Measurements from ENCODE around the gene SYTL2.
A peak's percentile ranks its signal among the peaks of the same experiment; 100 is the strongest.

SYTL2 gene

DNA sequence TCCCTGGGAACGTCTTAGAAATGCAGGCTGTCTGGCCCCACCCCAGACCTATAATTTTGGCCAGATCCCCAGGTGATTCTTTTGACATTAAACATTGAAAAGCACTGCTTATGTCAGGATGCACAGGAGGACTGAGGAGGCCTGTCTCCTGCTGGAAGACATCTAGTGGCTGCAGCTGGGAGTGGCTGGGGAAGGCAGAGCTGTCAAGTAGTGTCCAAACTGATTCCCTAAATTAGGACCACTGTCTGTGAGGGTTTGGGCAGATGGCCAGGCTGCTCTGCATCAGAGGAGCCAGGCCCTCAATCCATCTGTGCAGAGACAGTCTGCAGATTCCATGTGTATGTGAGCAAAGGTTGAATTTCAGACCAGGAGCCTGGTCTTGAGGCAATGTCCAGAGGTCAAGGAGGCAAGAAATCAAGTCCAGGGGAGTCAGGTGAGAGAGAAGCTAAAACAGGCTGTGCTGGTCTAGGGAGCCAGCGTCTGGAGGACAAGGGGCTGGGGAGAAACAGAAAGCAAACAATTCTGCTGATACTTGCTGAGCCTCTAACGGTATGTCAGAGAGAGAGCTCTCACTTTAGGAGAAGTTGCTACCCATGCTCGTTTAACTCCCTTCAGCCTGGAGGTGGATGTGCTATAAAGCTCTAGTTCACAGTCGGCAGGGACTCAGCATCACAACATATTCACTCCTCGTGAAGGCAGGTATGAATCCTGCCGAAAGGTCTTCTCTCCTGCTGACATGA is 15.3 kb upstream of the SYTL2 start:
- DNase-seq (ENCODE audit: low read depth in 2 of 2): no peak

DNA sequence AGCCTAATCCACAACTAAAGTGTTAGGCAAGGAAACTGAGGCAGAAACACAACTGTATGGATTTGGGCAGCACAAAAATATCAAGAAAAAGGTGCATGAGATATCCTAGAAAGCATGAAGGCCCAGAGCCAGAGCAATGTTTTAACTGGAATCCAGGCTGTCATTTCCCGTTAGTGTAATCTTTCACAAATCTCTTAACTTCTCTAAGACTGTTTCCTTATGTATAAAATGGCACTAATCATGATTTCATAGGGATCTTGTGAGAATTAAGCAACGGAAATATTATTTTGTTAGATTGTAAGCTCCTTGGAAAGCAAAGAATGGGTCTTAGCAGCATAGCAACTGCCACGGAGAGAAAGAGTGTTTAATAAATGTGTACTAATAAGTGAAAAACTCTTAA is 14.7 kb upstream of the SYTL2 start:
- DNase-seq (ENCODE audit: low read depth in 2 of 2): no peak

DNA sequence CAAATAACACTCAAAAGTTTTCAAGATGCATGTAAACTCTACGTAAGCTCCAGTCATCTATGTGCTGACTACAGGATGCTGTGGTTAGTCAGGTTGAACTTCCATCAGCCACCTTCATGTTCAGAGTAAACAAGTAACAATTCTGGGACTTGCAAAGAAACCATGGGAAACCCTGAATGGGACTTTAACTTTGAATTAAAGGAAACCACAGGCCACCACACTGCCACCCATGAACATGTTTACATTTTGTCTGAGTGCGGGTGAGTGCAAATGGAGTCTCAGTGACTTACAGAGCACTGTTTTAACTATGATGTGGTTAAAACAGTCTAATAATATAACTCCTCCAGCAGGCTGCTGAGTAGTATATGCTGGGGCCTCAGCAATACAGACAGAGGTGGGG is 12.9 kb upstream of the SYTL2 start:
- DNase-seq (ENCODE audit: low read depth in 2 of 2): peak in 1 of 2 donors; percentile 38

DNA sequence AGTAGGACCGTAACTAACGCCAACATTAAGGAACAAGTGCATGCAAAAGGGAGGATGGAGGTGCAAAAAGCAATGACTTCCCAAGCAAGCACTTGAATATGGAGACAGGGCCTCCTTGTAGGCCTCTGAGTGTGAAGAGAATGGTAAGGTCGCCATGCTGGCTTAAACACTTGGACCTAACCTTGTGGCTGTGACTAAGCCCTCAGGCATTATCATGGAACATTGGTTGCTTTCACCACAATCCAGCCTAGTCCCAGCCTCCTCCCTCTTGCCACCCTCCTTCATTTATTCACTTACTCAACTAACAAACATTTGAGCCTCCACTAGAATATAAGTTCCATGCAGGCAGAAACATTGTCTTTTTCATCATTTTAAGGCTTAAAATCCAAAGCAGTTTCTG is 11.9 kb upstream of the SYTL2 start:
- no peak for DNase-seq (ENCODE audit: low read depth in 2 of 2)

DNA sequence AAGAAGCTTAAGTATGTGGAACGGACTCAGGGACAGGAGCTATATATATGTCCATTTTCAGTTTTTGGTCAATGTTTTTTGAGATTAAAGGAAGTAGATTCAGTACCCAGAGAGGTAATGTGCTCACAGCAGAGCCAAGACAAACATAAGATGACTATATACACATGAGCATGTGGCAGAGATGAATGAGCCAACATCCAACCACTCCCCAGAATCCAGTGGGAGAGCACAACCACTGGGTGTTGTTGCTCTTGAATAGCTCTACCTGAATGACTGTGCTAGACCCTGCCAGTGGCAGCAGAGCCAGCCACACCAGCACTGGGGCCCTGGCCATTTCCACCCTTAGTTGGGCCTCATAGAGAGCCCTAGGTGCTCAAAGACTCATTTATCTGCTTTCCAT is 10.7 kb upstream of the SYTL2 start:
- no peak for DNase-seq (ENCODE audit: low read depth in 2 of 2)

DNA sequence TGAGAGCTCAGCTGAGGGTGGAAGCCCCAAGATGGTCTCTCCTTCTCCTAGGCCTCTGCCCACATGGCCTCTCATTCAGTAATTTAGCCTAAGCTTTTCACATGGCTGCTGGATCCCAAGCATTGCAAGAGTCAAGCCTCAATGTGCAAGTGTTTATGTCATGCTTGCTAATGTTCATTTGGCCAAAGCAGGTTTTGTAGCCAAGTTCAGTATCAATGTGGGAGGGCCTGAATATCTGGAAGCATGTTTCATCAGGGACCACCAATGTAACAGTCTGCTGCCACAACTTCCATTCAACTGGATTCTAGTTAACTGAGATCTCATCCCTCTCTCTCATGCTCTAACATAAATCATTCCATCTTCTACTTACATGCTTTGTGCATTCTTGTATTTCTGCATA is 8.5 kb upstream of the SYTL2 start:
- no peak for DNase-seq (ENCODE audit: low read depth in 2 of 2)

DNA sequence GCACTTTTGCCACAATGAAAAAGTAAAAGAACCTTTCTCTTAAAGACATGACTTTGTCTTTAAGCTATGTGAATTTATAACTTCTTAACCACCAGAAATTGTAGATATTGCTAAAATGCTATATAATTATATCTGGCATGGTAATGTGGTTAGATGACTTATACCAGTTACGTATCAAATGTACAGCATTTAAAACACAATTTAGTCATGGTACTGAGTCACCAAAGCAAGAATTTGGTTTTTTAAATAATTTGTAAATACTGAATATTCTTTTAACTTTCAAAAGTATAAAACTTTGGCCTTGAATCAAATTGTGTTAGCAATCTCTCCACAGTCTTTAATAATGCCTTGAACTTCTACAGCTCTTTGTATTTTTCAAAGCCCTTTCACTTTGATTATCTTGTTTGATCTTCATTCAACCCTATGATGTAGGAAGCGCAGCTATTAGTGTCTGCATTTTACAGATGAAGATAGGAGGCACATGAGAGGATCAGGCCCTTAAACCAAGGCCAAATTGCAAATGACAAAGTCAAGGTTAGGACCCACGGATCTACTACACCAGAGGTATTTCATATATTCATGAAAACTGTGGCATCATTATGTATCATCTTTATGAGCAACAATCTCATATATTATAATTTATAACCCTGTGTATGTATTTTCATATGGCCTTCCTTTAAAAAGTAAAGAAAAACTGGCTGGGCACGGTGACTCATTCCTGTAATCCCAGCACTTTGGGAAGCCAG is 4.4 kb upstream of the SYTL2 start:
- no peak for DNase-seq (ENCODE audit: low read depth in 2 of 2)

DNA sequence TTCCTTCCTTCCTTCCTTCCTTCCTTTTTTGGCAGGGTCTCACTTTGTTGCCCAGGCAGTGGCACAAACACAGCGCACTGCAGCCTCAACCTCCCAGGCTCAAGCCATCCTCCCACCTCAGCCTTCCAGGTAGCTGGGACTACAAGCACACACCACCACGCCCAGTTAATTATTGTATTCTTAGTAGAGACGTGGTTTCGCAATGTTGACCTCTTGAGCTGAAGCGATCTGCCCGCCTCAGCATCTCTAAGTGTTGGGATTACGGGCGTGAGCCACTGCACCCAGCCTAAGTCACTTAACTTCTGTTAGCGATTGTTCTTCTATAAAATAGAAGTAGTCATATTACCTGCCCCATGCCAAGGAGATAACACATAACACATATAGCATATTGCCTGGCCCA is 2.8 kb upstream of the SYTL2 start:
- no peak for DNase-seq (ENCODE audit: low read depth in 2 of 2)

DNA sequence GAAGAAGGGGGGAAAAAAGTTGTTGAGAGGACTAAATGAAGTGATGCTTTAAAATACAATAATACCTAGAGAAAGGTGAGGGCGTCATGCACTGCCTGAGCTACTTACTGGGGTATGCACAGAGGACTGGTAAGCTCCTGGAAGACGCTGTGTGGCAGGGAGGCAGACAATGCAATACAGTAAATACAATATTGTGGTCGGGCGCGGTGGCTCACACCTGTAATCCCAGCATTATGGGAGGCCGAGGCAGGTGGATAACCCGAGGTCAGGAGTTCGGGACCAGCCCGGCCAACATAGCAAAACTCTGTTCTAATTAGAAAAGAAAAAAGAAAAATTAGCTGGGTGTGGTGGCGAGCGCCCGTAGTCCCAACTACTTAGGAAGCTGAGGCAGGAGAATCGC is 683 bp upstream of the SYTL2 start:
- no peak for DNase-seq (ENCODE audit: low read depth in 2 of 2)

DNA sequence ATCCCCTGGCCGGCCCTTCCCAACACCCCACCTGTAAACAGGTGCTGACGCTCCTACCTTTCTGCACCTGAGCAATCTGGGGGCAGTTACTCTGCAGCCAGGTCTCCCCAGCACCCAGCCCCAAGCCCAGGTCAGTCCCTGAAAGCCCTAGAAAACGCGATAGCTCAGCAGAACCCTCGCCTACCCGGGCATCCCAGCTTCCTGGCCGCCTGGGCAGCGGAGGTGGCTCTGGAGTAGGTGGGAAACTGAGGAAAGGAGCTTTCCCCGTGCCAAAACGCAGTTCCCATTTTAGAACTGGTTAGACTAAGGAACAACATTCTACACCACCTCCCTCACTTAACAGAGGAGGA is 445 bp downstream of the SYTL2 start:
- DNase-seq (ENCODE audit: low read depth in 2 of 2): no peak

DNA sequence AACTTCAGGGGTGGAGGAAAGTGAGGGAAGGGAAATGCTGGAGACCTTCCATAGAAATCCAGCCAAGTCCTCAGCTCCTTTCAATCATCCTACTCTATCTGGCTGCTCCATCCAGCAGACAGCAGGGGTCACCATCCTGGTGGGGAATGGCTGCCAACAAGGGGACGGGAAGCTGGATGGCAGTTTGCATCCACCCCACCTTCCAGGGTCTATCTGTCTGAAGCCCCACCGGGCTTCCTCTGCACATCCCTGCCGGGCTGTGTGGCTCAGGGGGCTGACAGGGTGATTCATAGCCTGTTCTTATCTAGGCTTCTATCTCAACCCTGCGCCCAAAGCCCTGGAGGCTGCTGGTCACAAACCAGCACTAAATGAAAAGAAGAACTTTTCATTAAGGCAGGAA is 1.1 kb downstream of the SYTL2 start:
- DNase-seq (ENCODE audit: low read depth in 2 of 2): no peak

DNA sequence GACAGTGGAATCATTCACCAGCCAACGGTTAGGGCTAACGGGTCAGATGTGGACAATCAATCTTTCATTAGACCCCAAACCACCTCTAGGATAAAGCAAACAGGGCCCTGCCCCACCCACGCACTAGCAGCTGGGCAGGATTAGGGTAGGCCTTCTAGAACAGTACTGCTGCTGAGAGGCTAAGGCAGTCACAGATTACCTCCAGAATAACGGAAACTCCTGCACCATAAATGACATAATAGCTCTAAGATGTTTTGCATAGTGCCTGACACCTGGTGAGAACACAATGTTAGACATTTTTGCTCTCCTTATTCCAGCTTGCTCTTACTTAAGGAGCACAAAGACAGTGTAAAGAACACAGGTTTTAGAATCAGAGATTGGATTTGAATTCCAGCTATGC is 1.8 kb downstream of the SYTL2 start:
- no peak for DNase-seq (ENCODE audit: low read depth in 2 of 2)

DNA sequence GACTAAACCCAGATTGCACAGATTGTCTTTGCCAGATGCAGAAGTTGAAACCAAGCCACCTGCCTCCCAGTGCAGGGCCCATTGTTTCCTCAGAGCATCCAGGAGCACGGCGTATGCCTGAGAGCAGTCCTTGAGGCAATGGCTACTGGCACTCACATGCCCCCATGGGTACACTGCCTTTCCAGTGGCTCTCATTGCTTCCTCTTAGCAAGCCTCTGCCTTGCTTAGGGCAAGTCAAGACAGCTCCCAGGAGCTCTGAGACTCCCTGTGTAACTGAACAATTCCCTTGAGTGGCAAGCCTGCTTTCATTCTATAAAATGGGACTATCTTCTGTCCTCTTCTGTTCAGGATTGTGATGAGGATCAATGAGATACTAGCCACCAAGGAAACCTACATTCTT is 4.1 kb downstream of the SYTL2 start:
- no peak for DNase-seq (ENCODE audit: low read depth in 2 of 2)

DNA sequence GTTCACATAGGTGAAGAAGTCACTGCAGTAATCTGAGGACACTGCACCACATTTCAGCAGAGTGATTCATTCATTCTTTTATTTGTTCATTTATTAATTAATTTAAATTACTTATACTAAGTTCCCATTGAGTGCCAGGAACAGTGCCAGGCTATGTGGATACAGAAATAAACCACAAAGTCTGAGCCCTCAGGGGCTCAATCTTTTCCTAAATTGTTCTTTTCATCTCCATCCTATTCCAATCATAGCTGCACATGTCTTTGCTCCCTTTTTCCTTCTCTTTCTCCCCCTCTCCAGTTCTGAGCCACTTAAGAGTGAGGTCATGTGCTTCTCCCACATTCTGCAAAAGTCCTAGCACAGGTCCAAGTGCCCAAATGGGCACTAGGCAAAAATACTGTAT is 4.9 kb downstream of the SYTL2 start:
- DNase-seq (ENCODE audit: low read depth in 2 of 2): no peak

DNA sequence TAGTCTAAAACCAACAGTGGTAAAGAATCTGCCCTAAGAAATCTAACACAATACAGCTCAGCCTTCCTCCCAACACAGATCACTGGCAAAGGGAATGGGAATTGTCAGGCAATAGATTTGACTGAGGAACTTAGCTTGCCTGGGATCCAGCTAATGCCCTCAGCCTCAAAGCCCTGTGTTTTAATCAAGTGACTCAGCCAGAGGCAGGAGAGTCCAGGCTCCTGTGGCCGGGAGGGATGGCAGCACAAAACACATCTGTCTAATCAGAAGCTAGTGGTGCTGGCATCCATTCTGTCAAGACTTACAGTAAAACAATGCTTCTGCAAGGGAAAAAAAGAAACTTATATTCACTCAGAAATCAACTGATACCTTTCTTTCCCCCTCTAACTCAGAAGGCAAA is 5.6 kb downstream of the SYTL2 start:
- no peak for DNase-seq (ENCODE audit: low read depth in 2 of 2)

DNA sequence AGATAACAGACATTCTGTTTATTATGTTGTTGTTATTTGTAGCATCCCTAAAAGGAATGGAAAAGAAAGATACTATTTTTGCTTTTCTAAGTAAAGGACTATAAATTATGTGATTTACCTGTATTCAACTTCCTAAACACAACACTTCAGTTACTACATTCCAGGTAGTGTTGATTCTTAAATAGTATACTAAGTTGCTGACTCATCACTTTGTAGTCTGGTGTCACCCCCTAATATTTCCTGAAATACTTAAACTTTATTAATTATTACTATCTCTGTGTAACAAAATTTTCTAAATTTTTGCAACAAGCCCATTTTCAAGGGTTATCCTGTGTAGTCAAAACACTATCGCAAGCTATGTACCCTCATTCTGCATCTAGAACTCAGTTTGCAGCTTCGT is 7.0 kb downstream of the SYTL2 start:
- no peak for DNase-seq (ENCODE audit: low read depth in 2 of 2)

DNA sequence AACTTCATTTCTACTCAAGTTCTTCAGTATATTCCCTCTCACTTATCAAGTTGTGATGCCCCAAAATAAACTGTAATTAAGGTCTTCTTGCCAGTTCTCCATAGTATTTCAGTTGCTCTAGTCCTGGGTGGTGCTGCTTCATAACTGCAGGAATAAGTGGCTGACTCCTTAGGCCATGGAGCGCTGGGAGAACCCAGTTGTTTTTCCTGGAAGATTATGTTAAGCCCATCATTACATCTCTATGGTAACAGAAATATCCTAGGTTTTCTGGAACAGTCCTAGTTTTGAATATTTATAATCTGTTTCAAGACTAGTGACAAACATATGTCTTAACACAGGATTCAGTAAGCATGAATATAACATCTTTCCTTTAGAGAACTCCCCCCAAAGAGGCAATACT is 7.6 kb downstream of the SYTL2 start:
- no peak for DNase-seq (ENCODE audit: low read depth in 2 of 2)

DNA sequence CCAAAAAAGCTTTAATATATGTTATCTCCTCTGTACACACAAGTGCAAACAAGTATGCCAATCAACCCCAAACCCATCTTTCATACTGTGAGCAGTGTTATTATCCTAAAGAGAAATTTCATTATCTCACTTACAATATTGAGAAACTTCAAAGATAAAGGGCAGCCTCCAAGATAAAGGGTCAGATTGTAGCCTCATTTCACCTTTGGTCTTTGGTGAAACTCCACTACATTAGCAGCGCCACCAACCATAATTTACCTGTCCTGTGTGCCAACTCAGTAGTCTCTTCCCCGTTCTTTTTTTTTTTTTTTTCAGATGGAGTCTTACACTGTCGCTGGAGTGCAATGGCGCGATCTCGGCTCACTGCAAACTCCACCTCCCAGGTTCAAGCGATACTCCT is 9.4 kb downstream of the SYTL2 start:
- DNase-seq (ENCODE audit: low read depth in 2 of 2): no peak

DNA sequence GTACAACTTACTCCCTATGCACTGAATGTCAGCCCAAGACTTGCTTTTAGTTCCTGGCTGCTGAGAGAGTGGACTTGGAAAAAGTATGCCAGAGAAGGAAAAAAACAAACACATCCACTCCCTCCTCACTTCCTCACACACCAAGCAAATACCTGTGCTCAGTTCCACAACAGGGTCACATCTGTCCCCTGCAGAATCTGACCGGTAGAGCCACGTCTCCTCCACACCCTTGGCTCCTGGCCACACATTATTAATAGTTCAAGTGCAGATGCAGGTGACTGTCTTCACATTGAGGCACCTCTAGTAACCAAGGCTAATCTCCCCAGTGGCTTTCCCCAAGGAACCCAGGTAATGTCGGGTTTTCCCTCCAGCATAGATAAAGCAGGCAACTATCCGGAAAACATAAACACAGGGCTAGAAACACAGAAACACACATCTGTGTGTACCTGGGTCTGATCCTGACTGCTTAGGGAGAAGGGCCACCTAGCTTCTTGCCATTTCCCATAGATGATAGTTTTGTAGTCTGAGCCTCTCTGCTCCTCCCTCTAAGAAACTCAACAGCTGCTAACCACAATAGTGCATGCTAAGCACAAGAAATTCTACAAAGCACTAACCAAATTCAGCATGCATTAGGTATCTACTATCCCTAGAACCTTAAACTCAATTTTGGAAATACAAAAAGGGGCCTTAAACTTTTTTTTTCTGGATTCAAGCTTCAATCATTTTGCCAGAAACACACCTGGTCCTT is 10.2 kb downstream of the SYTL2 start:
- DNase-seq (ENCODE audit: low read depth in 2 of 2): no peak

DNA sequence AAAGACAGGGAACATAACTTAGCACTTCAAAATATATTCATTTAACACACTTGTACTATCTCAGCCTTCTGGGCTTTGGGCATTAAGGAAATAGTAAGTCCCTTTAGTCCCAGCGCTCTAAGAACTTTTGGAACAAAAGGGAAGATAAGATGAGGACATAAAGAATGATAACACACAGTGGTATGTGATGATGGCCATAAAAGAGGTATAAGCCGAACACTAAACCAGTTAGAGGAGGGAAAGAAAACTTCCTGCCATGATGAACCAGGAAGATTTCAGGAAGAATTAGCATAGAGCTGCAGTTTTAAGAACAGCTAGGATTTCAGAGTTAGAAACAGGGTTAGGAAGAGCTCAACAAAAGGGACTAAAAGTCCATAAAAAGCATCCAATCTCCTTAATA is 11.8 kb downstream of the SYTL2 start:
- DNase-seq (ENCODE audit: low read depth in 2 of 2): no peak

DNA sequence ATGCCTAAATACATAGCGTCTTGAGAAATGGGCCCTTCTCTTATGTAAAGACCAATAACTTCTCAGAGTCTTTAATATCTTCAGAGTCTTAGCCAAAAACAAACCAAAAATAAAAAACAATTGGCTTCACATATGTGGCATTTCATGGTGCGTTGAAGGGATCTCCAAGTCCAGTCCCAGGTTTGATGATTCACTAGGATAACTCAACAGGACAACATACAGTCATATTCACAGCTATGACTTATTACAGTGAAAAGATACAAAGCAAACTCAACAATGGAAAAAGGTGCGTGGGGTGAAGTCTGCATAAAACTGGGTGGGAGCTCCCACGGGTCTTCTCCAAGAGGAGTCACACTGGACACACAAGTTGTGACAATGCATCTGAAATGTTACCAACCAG is 12.6 kb downstream of the SYTL2 start:
- no peak for DNase-seq (ENCODE audit: low read depth in 2 of 2)

DNA sequence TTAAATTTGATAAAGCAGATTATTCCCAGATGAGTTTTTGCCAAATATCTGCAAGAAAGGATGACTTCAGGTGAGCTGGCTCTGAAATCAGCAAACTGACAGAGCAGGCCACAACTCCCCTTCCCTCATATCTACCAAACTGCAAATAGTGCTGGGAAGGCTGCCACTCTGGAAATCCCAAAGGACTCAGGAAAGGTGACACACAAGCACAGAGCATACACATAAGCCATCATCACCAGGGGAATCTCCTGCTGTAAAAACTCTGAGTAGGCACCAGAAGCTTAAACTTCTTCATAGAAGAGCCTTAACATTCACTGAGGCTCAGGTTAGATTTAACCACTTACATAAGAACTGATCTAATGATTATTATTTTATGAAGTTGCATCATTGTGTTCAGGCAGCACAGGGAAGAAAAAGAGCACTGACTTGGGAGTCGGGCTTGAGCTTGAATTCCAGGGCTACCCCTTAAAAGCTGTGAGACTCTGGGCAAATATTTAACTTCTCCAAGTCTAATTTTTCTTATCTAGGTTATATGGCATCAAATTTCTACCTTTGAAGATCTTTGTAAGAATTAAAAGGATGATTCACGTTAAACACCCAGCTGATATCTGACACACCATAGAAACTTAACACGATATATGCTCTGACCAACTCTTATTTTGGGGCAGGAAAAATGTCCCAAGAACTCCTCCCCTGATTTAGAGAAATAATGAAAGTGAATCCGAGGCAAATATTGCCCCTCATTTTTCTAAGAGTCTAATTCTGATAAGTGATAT is 15.0 kb downstream of the SYTL2 start:
- DNase-seq (ENCODE audit: low read depth in 2 of 2): no peak

Measured in stimulated activated CD8-positive, alpha-beta memory T cell treated with anti-CD3 and anti-CD28 coated beads, Interleukin-7, amount 100 ng/mL, for 4 hours (primary cell).